ENCODE data around the gene SLC4A1AP. TPM values are rescaled to one million over a fixed set of nuclear protein-coding genes. Genes with fewer than 3 reads are reported as not detected.

The SLC4A1AP gene
- total RNA-seq, 1 donor from 2014 or later = 19.6 TPM

- DNase-seq (no peak), ATAC-seq (peak; percentile 22 to 31)
- peak overlapping the region; percentile 66 for H3K27ac ChIP-seq
- H3K4me1 ChIP-seq = peaks cover 52% of the 10 kb centered on the region
- H3K9me3 ChIP-seq = no peaks in the 10 kb centered on the region
- H3K4me3 ChIP-seq = no peak overlapping the region
- no peak for TF ChIP-seq CTCF (IDR thresholded peaks at IDR 0.05)
- no peaks in the 10 kb centered on the region for H3K36me3 ChIP-seq
- H3K27me3 ChIP-seq (ENCODE audit: low read depth) = no peaks in the 10 kb centered on the region
- intact Hi-C loops (cut with DNase I) = no loop called here
These were observed 66.6 kb downstream of the SLC4A1AP start for GRCh38 chr2:27730261-27730662.

GRCh38 chr2:27730980-27731691, 67.4 kb downstream of the SLC4A1AP start:
- DNase-seq = no peak
- peak overlapping the region; percentile 66 for H3K27ac ChIP-seq
- H3K9me3 ChIP-seq = no peaks in the 10 kb centered on the region
- TF ChIP-seq CTCF (IDR thresholded peaks at IDR 0.05) = no peak
- no peaks in the 10 kb centered on the region for H3K27me3 ChIP-seq (ENCODE audit: low read depth)
- intact Hi-C loops (cut with DNase I) = no loop called here
- H3K4me1 ChIP-seq = peaks cover 59% of the 10 kb centered on the region
- H3K36me3 ChIP-seq = no peaks in the 10 kb centered on the region
- H3K4me3 ChIP-seq = no peak overlapping the region
- ATAC-seq = no peak

- ATAC-seq (no peak), DNase-seq (no peak)
- no peak for TF ChIP-seq CTCF (IDR thresholded peaks at IDR 0.05)
These were observed 70.6 kb downstream of the SLC4A1AP start for GRCh38 chr2:27734305-27734704.

GRCh38 chr2:27735263-27735904, 71.7 kb downstream of the SLC4A1AP start:
- Histone ChIP-seq H3K4me1 (peaks cover 40% of the 10 kb centered on the region), H3K9me3 (no peaks in the 10 kb centered on the region), H3K27ac (peak overlapping the region; percentile 85), H3K36me3 (no peaks in the 10 kb centered on the region), H3K27me3 (ENCODE audit: low read depth) (no peaks in the 10 kb centered on the region), H3K4me3 (peak overlapping the region; percentile 62)
- ATAC-seq (peak; percentile 96 to 98), DNase-seq (peak; percentile 88)
- intact Hi-C loops (cut with DNase I) = no loop called here
- no peak for TF ChIP-seq CTCF (IDR thresholded peaks at IDR 0.05)

More at GRCh38 chr2:27734305-27734704, 70.6 kb downstream of the SLC4A1AP start:
- H3K4me3 ChIP-seq = no peak overlapping the region
- H3K36me3 ChIP-seq = no peaks in the 10 kb centered on the region
- intact Hi-C loops (cut with DNase I) = no loop called here
- peaks cover 50% of the 10 kb centered on the region for H3K4me1 ChIP-seq
- H3K27ac ChIP-seq = no peak overlapping the region
- no peaks in the 10 kb centered on the region for H3K27me3 ChIP-seq (ENCODE audit: low read depth)
- no peaks in the 10 kb centered on the region for H3K9me3 ChIP-seq

GRCh38 chr2:27736031-27736889, 72.6 kb downstream of the SLC4A1AP start:
- H3K9me3 ChIP-seq = no peaks in the 10 kb centered on the region
- H3K27me3 ChIP-seq (ENCODE audit: low read depth) = no peaks in the 10 kb centered on the region
- TF ChIP-seq CTCF (IDR thresholded peaks at IDR 0.05) = no peak
- intact Hi-C loops (cut with DNase I) = no loop called here
- peaks cover 32% of the 10 kb centered on the region for H3K4me1 ChIP-seq
- H3K36me3 ChIP-seq = no peaks in the 10 kb centered on the region
- ATAC-seq (peak in 1 of 2 donors; percentile 7), DNase-seq (no peak)
- peak overlapping the region; percentile 85 for H3K27ac ChIP-seq
- H3K4me3 ChIP-seq = peak overlapping the region; percentile 62
